ENCODE measurements around the gene MEX3A. TPM values are rescaled to one million over a fixed set of nuclear protein-coding genes. Genes with fewer than 3 reads are reported as not detected.
A peak's percentile ranks its signal among the peaks of the same experiment; 100 is the strongest.

MEX3A gene
- total and polyA plus RNA-seq, 7 donors = 0.23 to 1.5 (median 0.33) TPM

DNA sequence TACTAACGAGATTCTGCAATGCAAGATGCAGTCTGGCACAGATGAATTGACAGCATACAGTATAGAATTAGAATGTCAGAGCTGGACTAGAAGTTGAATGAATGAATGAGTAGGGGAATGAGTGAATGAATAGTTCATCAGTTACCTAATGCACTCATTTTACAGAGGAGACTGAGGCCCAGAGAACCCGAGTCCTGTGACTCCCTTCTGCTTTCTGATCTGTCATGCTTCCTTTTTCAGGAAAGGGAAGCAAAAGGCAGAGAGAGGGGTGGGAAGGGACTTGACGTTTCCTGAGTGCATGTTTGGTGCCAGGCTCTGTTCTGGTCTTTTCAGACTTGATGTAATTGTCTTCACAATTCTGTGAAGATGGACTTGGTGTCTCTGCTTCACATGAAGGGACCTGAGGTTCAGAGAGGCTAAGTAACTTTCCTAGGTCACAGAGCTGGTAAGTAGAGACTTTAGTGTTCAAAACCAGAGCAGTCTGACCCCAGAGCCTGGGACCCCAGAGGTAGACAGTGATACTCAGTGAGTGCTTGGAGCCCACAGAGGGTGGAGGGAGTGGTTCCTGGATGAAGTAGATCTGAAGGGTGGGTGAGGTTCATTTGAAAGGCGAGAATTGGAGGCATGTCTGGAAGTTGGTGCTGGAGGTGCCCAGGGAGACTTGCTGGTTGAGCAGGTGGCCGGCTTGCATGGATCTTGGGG lies 8.0 kb upstream of the MEX3A start:
- Histone ChIP-seq H3K27me3 (no peaks in the 10 kb centered on the region), H3K4me3 (no peak overlapping the region), H3K9me3 (no peaks in the 10 kb centered on the region), H3K4me1 (peaks cover 0 to 14% (median 5%) of the 10 kb centered on the region in 4 donors), H3K27ac (peak overlapping the region in 1 of 4 donors; percentile 9), H3K36me3 (no peaks in the 10 kb centered on the region)
- TF ChIP-seq POLR2AphosphoS5 (IDR thresholded peaks at IDR 0.05) (no peak), POLR2A (IDR thresholded peaks at IDR 0.05) (no peak), EP300 (IDR thresholded peaks at IDR 0.05) (no peak)
- TF ChIP-seq, protein P1, sequence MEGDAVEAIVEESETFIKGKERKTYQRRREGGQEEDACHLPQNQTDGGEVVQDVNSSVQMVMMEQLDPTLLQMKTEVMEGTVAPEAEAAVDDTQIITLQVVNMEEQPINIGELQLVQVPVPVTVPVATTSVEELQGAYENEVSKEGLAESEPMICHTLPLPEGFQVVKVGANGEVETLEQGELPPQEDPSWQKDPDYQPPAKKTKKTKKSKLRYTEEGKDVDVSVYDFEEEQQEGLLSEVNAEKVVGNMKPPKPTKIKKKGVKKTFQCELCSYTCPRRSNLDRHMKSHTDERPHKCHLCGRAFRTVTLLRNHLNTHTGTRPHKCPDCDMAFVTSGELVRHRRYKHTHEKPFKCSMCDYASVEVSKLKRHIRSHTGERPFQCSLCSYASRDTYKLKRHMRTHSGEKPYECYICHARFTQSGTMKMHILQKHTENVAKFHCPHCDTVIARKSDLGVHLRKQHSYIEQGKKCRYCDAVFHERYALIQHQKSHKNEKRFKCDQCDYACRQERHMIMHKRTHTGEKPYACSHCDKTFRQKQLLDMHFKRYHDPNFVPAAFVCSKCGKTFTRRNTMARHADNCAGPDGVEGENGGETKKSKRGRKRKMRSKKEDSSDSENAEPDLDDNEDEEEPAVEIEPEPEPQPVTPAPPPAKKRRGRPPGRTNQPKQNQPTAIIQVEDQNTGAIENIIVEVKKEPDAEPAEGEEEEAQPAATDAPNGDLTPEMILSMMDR (IDR thresholded peaks at IDR 0.05) = no peak
- intact Hi-C loops (cut with DNase I) = loop anchor here (1.0 kb wide), 1 partner anchor 135 kb away; no protein-coding TSS in a partner anchor
- no peak for DNase-seq
- 33 to 36% methylated on average over 5 of the region's 5 CpGs for WGBS, 2 donors

DNA sequence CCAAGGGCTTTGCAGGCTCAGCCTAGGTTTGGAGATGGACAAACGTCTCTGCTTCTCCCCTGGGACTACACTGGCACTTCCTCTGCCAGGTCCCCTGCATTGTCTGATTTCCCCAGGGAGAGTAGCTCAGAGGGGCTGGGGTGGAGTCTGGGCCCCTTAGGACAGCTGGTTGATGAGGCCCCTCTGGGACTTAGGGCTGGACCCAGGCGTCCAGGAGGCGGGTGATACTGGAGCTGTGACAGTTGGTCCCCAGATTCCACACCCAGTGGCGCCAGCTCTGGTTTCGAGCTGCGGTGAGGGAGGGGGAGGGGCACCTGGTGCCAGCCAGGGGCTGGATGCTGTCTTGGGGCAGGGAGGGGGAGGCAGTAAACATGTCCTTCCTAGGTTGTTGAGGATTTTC lies 7.4 kb upstream of the MEX3A start:
- H3K36me3 ChIP-seq = no peaks in the 10 kb centered on the region
- H3K27me3 ChIP-seq = no peaks in the 10 kb centered on the region
- 65 to 79% methylated on average over 6 of the region's 6 CpGs for WGBS, 2 donors
- no peaks in the 10 kb centered on the region for H3K9me3 ChIP-seq
- peaks cover 0 to 14% (median 5%) of the 10 kb centered on the region in 4 donors for H3K4me1 ChIP-seq
- no peak for DNase-seq
- no peak overlapping the region for H3K27ac ChIP-seq
- TF ChIP-seq, protein P1 (IDR thresholded peaks at IDR 0.05) = no peak
- TF ChIP-seq EP300 (IDR thresholded peaks at IDR 0.05) (no peak), POLR2AphosphoS5 (IDR thresholded peaks at IDR 0.05) (no peak), POLR2A (IDR thresholded peaks at IDR 0.05) (no peak)
- intact Hi-C loops (cut with DNase I) = loop anchor here (1.0 kb wide), 1 partner anchor 136 kb away; no protein-coding TSS in a partner anchor
- no peak overlapping the region for H3K4me3 ChIP-seq

DNA sequence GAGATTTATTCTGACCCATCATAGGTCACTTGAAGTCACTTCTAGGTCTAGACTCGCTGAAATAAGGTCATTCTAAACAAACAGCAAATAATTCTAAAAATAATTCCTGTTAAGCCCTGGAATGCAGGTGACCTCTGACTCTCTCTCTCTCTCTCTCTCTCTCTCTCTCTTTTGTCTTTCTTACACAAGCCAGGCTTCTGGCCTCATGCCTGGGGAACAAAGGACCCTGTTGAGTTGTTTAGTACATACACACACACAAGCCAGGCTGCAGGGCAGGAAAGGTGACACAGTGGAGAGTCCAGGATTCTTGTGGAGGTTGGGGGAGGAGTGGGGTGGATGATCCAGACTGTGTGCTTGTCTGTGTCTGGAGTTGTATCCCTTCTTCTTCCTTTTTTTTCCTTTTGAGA lies 4.0 kb upstream of the MEX3A start:
- no peak overlapping the region for H3K4me3 ChIP-seq
- no peaks in the 10 kb centered on the region for H3K27me3 ChIP-seq
- DNase-seq = no peak
- H3K36me3 ChIP-seq = no peaks in the 10 kb centered on the region
- intact Hi-C loops (cut with DNase I) = no loop called here
- peaks cover 0 to 38% (median 24%) of the 10 kb centered on the region in 4 donors for H3K4me1 ChIP-seq
- 58 to 71% methylated on average over 1 of the region's 1 CpG for WGBS, 2 donors
- no peaks in the 10 kb centered on the region for H3K9me3 ChIP-seq
- TF ChIP-seq EP300 (IDR thresholded peaks at IDR 0.05) (no peak), POLR2AphosphoS5 (IDR thresholded peaks at IDR 0.05) (no peak)
- H3K27ac ChIP-seq = no peak overlapping the region

DNA sequence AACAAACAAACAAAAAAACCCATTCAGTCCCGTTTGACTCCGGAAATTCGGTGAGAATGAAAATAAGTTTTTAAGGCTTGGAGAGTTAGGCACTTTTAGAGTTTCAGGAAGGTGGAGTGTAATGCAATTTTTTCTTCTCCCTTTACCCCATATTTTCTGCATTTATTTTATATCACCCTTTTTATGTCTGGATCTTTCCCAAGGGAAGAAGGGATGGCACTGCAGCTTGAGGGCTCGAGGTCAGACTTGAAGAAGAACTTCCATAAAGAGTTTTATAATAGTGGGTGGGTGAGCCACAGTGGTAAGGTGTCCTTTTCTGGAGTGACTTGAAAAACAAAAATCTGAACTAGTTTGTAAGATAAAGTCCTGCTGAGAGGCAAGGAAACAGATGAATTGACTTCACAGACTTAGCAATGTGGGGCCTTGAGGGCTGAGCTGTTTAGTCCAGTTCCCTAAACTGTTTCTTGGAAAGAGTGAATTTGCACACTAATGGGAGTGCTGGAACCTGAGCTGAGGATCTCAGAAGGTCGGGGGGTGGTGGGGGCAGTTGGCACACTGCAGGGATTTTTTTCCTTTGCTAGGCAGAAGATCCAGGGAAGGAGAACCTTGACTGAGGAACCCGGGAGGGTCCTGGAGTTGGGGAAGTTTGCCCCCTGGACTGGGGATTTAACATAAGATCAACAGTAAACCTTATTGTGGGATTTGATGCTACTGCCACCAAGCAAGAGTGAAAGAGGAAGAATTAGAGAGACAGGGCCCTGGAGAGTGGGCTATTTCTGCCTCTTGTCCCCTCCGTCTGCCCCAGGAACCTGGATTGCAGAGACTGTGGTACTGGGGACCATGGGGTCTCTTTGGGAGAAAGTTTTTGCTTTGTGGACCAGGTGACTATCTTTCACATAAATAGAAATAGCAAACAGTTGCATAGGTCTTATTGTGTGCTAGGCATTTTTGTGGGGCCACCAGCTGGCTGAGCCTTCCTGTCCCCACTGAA lies 1.8 kb upstream of the MEX3A start:
- 62 to 69% methylated on average over 7 of the region's 7 CpGs for WGBS, 2 donors
- no peak for DNase-seq
- peaks cover 0 to 38% (median 25%) of the 10 kb centered on the region in 4 donors for H3K4me1 ChIP-seq
- no peaks in the 10 kb centered on the region for H3K36me3 ChIP-seq
- no peak overlapping the region for H3K4me3 ChIP-seq
- no peaks in the 10 kb centered on the region for H3K27me3 ChIP-seq
- intact Hi-C loops (cut with DNase I) = loop anchor here (2.0 kb wide), 1 partner anchor 29 kb away; the partner anchor contains the start of gene LAMTOR2
- no peak overlapping the region for H3K27ac ChIP-seq
- no peaks in the 10 kb centered on the region for H3K9me3 ChIP-seq
- TF ChIP-seq POLR2AphosphoS5 (IDR thresholded peaks at IDR 0.05) (no peak), EP300 (IDR thresholded peaks at IDR 0.05) (no peak), POLR2A (IDR thresholded peaks at IDR 0.05) (no peak)
- TF ChIP-seq, protein P1 (IDR thresholded peaks at IDR 0.05) = no peak

DNA sequence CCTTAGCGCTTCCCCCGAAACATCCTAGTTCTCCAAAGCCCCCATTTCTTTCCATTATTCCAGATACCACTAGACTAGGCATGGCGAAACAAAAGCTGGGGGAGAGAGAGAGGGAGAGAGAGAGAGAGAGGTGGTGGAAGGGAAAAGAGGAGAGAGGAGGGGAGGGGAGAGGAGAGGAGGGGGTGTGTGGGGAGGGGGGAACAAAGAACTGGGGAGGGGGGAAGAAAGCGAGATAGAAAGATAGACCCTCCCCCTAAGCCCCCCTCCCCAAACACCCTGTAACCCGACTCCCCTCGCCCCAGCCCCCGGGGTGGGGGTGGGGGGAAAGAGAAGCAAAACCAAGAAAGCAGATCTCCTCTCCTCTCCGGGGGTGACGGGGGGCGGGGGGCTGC lies 352 bp downstream of the MEX3A start:
- no peak for DNase-seq
- TF ChIP-seq POLR2AphosphoS5 (IDR thresholded peaks at IDR 0.05) (no peak), POLR2A (IDR thresholded peaks at IDR 0.05) (no peak), EP300 (IDR thresholded peaks at IDR 0.05) (no peak)
- TF ChIP-seq, protein P1 (IDR thresholded peaks at IDR 0.05) = no peak
- 1% methylated on average over 10 of the region's 10 CpGs for WGBS, 2 donors
- peak overlapping the region; percentile 63 to 98 (median 86) for H3K4me3 ChIP-seq
- peaks cover 0 to 43% (median 25%) of the 10 kb centered on the region in 4 donors for H3K4me1 ChIP-seq
- intact Hi-C loops (cut with DNase I) = loop anchor here (2.0 kb wide), 1 partner anchor 27 kb away; the partner anchor contains the start of gene LAMTOR2
- H3K27ac ChIP-seq = peak overlapping the region in 1 of 4 donors; percentile 81
- no peaks in the 10 kb centered on the region for H3K27me3 ChIP-seq
- no peaks in the 10 kb centered on the region for H3K36me3 ChIP-seq
- no peaks in the 10 kb centered on the region for H3K9me3 ChIP-seq

Measured in sigmoid colon (tissue), 7 donors.